Activated T-helper 2 cell treated with anti-CD3 and anti-CD28 coated beads, Interferon-gamma antibody, Interleukin-2, Interleukin-4, amounts not matched to agents 10 μg/mL and 5 μg/mL and 100 μg/mL, durations not matched to agents 14 hours and 24 hours and 36 hours (primary cell): ENCODE measurements around the gene MTOR. TPM values are rescaled to one million over a fixed set of nuclear protein-coding genes. Genes with fewer than 3 reads are reported as not detected.
"Not testable (repeated sequence)": the region's sequence is repeated elsewhere in the genome, so short reads cannot be mapped to it uniquely, and the experiment has no call there.

ENCODE experiments used
- DNase-seq: peaks from one replicate; pipeline ENCODE4 v3.0.0; 2021; ENCODE audit warnings: low spot score
- H3K27ac Mint-ChIP-seq: one replicate; pipeline ENCODE4 v1.8.0; 2021; ENCODE audit warnings: mixed read lengths
- H3K27me3 Mint-ChIP-seq: one replicate; pipeline ENCODE4 v1.8.0; 2021; ENCODE audit warnings: low read depth, mixed read lengths
- H3K36me3 Mint-ChIP-seq: one replicate; pipeline ENCODE4 v1.8.0; 2021; ENCODE audit warnings: low read depth, mixed read lengths
- H3K4me1 Mint-ChIP-seq: one replicate; pipeline ENCODE4 v1.8.0; 2021; ENCODE audit warnings: low read depth, mixed read lengths
- H3K4me3 Mint-ChIP-seq: one replicate; pipeline ENCODE4 v1.8.0; 2021; ENCODE audit warnings: low read depth, mild to moderate bottlenecking, moderate library complexity, mixed read lengths
- H3K9me3 Mint-ChIP-seq: one replicate; pipeline ENCODE4 v1.8.0; 2021; ENCODE audit warnings: mixed read lengths
- intact Hi-C: fragments of 100-400 bp; cut with micrococcal nuclease; formaldehyde crosslinking; loops from one replicate; pipeline ENCODE4 v1.15.1; 2023
- total RNA-seq: library from RNA; stranded (reverse); gene quantifications from 2 replicates; pipeline ENCODE4 v1.2.3, GENCODE V29; 2022

Gene MTOR
- total RNA-seq, 1 donor from 2014 or later = 44.5 TPM

DNA sequence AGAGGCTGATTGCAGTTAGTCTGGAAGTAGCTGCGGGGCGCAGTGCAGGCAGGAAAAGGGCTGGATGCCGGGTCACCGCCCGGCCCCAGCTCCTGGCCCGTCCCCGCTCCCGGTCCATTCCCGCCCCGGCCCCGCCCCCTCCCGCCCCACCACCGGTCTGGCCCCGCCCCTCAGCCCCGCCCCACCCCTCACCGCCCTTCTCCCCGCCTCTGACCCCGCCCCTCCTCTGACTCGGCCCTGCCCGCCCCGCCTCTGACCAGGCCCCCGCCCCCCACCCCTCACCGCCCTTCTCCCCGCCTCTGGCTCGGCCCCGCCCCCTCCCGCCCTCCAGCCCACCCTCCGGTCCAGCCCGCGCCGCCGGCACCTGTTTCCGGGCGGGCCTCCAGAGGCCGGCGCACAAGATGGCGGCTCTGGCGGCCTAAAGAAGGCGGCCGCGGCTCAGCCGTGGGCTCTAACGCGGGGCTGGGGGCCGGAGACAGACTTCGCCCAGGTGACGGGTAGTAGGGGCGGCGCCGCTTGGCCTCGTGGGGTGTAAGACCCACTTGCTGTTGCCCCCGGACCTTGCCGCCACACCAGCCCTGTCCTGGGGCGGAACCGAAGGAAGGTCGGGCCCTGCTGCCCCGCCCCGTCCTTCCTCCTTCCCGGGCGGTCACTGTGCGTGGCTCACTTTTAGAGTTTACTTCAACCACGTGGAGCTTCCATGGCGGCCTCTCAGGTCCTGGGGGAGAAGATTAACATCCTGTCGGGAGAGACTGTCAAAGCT, 10.7 kb upstream of the MTOR start, which contains the start of gene UBIAD1:
TSS of gene UBIAD1 (plus strand) at position 367 of the 763 bp plus-strand sequence. CDS start at position 701, 334 bp downstream.
- H3K36me3 Mint-ChIP-seq = peaks cover 30% of the 10 kb centered on the region
- no peaks in the 10 kb centered on the region for H3K27me3 Mint-ChIP-seq
- intact Hi-C loops = loop anchor here (1.0 to 10.0 kb wide), 3 partner anchors 11 to 662 kb away; partner anchors contain the start of genes CLCN6, MTHFR, MTOR and PLOD1
- no peaks in the 10 kb centered on the region for H3K9me3 Mint-ChIP-seq
- peak; percentile 74 for DNase-seq
- peaks cover 23% of the 10 kb centered on the region for H3K4me1 Mint-ChIP-seq
- peak within 1 kb of the TSS; percentile 92 for H3K27ac Mint-ChIP-seq
- H3K4me3 Mint-ChIP-seq = peak within 1 kb of the TSS; percentile 97

DNA sequence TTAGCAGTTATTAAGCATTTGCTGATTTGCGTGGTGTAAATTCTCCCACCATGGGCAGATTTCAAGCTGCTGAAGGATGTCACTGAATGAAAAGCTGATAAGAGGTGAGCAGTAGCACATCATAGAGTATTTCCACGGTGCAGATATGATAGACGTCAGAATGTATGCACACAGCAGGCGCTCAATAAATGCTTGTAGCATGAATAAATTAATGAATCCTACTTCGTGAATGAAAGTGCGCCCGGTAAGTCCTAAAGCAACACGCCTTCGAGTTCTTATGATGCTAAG, 10.1 kb upstream of the MTOR start:
- Mint-ChIP-seq H3K4me3 (peak overlapping the region; percentile 62), H3K4me1 (peaks cover 22% of the 10 kb centered on the region), H3K27me3 (no peaks in the 10 kb centered on the region), H3K36me3 (peaks cover 25% of the 10 kb centered on the region), H3K27ac (no peak overlapping the region), H3K9me3 (no peaks in the 10 kb centered on the region)
- intact Hi-C loops = loop anchor here (5.0 to 10.0 kb wide), 2 partner anchors 535 to 662 kb away; partner anchors contain the start of genes CLCN6, MTHFR and PLOD1
- DNase-seq = no peak

DNA sequence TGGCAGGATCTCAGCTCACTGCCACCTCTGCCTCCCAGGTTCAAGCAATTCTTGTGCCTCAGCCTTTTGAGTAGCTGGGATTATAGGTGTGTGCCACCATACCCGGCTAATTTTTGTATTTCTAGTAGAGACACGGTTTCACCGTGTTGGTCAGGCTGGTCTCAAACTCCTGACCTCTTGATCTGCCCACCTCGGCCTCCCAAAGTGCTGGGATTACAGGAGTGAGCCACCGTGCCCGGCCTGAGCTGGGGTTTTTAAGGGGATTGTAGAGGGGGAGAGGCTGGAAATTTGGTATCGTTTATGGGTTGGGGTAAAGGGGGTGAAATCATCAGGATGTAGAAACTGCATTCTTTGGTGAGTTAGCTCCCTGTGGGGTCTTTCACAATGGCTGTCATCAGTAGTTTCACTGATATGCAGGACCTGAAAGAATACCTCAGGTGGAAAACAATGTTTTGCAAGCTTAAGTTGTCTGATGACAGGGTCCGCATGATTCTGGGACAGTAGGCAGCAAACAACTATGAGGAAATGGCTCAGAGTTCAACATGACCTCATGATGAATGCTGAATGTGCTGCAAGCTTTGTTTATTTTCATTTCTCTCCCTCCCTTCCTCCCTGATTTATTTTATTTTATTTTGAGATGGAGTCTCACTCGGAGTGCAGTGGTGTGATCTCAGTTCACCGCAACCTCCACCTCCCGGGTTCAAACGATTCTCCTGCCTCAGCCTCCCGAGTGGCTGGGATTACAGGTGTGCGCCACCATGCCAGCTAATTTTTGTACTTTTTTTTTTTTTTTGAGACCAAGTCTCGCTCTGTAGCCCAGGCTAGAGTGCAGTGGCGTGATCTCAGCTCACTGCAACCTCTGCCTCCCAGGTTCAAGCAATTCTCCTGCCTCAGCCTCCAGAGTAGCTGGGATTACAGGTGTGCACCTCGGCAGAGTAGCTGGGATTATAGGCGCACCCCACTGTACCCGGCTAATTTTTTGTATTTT, 5.3 kb upstream of the MTOR start:
- H3K4me3 Mint-ChIP-seq, H3K27me3 Mint-ChIP-seq, H3K4me1 Mint-ChIP-seq, H3K9me3 Mint-ChIP-seq, H3K27ac Mint-ChIP-seq, H3K36me3 Mint-ChIP-seq, intact Hi-C loops, DNase-seq: not testable (repeated sequence)

DNA sequence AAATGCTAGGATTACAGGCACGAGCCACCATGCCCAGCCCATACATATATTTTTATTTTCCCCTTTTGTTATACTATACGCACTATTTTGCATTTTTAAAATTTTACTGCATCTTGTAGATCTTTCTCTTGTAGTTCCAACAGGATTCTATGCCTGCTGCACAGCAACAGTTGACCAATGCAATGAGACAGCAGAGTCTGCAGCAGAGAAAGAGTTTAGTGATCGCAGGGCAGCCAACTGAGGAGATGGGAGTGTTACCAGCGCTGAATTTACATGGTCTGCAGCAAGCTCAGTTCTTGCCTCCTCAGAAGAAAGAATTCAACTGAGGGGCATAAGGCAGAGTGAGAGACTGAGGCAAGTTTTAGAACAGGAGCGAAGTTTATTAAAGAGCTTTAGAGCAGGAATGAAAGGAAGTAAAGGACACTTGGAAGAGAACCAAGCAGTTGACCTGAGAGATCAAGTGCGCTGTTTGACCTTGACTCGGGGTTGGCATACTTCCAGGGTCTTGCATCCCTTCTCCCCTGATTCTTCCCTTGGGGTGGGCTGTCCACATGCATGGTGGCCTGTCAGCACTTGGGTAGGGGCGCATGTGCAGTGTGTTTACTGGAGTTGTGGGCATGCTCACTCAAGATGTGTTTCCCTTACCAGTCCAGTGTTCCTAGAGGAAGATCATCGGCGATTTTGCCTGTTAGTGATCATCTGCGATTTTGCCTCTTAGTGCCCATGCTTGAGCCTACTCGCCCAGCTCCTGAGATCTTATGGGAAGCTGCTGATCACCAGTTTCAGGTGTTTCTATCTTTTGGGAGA, 4.1 kb upstream of the MTOR start:
- peaks cover 8% of the 10 kb centered on the region for H3K4me1 Mint-ChIP-seq
- no peaks in the 10 kb centered on the region for H3K27me3 Mint-ChIP-seq
- H3K9me3 Mint-ChIP-seq = no peaks in the 10 kb centered on the region
- DNase-seq = no peak
- H3K4me3 Mint-ChIP-seq = no peak overlapping the region
- intact Hi-C loops = no loop called here
- no peak overlapping the region for H3K27ac Mint-ChIP-seq
- peaks cover 3% of the 10 kb centered on the region for H3K36me3 Mint-ChIP-seq

DNA sequence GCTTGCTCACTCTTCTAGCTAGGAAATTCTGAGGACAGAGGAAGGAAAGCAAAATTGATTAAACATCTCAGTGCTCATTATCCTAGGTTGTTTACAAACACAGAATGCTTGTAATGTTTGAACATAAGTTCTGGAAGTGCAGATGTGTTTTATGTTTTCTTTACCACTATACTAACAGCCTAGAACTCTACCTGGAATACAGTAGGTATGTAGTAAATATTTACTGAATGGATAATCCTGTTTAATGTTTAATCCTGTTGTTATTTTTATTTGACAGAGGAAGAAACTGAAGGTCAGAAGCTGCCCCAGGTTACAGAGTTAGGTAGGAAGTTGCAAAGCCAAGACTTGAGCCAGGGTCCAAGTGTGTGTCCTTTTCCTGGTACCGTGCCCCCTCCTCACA, 6.1 kb downstream of the MTOR start:
- H3K36me3 Mint-ChIP-seq = peaks cover 63% of the 10 kb centered on the region

DNA sequence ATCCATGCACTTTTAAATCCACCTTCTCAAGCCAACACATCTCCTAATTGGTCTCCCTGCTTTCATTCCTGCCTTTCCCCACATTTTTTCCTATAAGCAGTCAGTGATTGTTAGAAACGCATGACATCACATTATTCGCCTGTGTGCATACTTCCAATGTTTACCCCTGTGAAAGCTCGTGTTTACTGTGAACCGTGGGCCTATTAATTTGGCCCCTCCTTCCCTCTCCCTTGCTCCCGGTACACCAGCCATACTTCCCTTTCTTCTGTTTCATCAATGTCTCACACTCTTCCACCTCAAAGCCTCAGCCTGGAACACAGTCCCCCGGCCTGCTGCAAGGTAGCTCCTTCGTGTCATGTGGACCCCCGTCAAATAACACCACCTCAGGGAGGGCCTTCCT, 9.1 kb downstream of the MTOR start:
- no peak for DNase-seq
- Mint-ChIP-seq H3K27me3 (no peaks in the 10 kb centered on the region), H3K36me3 (peaks cover 61% of the 10 kb centered on the region), H3K4me3 (no peak overlapping the region), H3K4me1 (no peaks in the 10 kb centered on the region), H3K9me3 (no peaks in the 10 kb centered on the region), H3K27ac (no peak overlapping the region)
- intact Hi-C loops = no loop called here

More for the DNA sequence above, 6.1 kb downstream of the MTOR start:
- intact Hi-C loops = no loop called here
- peaks cover 1% of the 10 kb centered on the region for H3K4me1 Mint-ChIP-seq
- no peak for DNase-seq
- H3K27me3 Mint-ChIP-seq = no peaks in the 10 kb centered on the region
- no peak overlapping the region for H3K27ac Mint-ChIP-seq
- H3K9me3 Mint-ChIP-seq = no peaks in the 10 kb centered on the region
- no peak overlapping the region for H3K4me3 Mint-ChIP-seq

DNA sequence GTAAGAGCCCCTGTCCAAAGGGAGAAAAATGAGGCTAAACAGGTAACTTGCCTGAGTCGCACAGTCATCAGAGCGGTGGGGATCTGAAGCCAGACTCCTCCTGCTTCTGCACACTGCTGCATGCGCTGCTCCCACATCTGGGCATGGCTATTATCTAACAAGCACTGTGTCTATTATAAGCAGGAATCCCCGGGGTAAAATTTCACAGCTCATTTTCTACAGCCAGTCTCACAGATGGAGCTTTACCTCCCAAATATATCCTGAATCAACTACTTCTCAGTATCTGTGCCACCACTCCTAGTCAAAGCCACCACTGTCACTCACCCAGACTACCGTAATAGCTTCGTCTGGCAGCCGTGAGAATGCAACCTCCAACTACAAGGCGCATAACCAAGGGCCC, 9.8 kb downstream of the MTOR start:
- DNase-seq = no peak
- Mint-ChIP-seq H3K9me3 (no peaks in the 10 kb centered on the region), H3K27me3 (no peaks in the 10 kb centered on the region), H3K4me1 (no peaks in the 10 kb centered on the region), H3K4me3 (no peak overlapping the region), H3K36me3 (peaks cover 60% of the 10 kb centered on the region), H3K27ac (no peak overlapping the region)
- intact Hi-C loops = no loop called here

DNA sequence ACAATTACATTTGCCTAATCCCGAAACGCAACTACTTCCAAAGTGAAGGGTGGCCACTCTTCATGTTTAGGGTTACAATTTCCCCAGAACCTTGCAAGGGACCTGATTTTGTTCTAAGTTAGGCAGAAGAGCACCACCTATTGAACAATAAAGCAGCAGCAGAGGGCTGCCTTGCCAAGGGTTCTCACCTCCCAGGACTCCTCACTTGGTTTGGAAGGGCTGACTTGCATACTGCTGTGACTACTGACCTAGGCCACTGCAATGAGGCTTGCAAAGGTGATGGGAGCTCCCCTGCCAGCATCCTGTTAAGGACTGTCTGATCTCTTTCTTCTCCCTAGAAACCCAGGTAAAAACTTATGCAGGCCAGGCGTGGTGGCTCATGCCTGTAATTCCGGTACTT, 14.2 kb downstream of the MTOR start:
- Mint-ChIP-seq H3K4me3 (no peak overlapping the region), H3K27me3 (no peaks in the 10 kb centered on the region), H3K36me3 (peaks cover 56% of the 10 kb centered on the region), H3K27ac (no peak overlapping the region), H3K4me1 (no peaks in the 10 kb centered on the region), H3K9me3 (no peaks in the 10 kb centered on the region)
- intact Hi-C loops = no loop called here
- no peak for DNase-seq

DNA sequence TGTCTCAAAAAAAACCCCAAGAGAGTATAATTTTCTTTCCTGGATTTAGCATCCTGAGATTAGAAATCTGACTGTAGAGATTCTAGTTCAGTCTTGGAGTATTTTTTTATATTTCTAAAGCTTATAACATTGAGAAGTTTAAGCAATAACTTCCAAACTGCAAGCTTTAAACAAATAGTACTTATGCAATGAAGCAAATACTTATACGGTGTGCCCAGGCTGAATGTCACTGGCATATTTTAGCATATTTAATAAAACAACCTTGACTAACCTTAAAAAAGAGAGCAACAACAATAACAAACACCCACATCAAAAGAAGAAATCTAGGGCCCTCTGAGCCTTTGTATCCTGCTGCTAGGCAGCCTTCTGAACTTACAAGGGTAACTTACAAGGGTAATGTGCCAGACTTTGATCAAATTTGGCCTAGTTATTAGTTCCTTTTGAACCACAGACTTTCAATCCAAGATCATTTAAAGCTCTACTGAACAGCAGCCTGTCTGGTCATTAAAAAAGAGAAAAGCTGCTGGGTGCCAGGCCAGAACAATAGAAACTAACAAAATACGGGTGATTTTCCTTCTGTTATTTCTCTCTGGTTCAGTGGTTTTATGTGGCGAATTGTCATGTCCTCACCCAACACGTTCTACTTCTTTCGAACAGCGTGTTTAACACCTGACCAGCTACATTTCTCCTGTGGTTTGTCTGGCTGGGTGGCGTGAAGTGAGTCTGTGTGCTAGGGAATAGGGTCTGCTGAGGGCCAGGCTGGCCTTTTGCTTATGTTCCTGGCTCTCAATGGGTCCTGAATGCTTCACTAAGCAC, 16.2 kb downstream of the MTOR start:
- H3K9me3 Mint-ChIP-seq = no peaks in the 10 kb centered on the region
- H3K4me1 Mint-ChIP-seq = peaks cover 3% of the 10 kb centered on the region
- intact Hi-C loops = no loop called here
- DNase-seq = no peak
- H3K4me3 Mint-ChIP-seq = no peak overlapping the region
- no peak overlapping the region for H3K27ac Mint-ChIP-seq
- H3K27me3 Mint-ChIP-seq = no peaks in the 10 kb centered on the region
- peaks cover 53% of the 10 kb centered on the region for H3K36me3 Mint-ChIP-seq

DNA sequence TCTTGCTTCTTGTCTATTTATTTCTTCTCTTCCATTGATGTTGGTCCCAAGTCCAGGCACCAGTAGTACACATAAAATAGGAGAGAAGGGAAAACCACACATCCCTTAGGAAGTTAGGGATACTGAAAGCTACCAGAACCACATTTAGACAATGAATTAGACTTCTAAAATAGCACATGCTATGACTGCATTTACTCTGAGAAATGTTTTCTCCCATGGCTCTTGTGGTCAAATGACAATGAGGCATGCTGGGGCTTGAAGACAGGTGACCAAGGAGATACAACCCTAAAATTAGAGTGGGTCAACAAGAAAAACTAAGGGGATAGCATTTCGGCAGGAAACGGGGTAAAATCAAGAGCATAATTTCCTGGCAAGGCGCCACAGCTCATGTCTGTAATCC, 17.1 kb downstream of the MTOR start:
- intact Hi-C loops = no loop called here
- Mint-ChIP-seq H3K36me3 (peaks cover 52% of the 10 kb centered on the region), H3K27ac (no peak overlapping the region), H3K4me1 (peaks cover 3% of the 10 kb centered on the region), H3K4me3 (no peak overlapping the region), H3K27me3 (no peaks in the 10 kb centered on the region), H3K9me3 (no peaks in the 10 kb centered on the region)
- DNase-seq = no peak

DNA sequence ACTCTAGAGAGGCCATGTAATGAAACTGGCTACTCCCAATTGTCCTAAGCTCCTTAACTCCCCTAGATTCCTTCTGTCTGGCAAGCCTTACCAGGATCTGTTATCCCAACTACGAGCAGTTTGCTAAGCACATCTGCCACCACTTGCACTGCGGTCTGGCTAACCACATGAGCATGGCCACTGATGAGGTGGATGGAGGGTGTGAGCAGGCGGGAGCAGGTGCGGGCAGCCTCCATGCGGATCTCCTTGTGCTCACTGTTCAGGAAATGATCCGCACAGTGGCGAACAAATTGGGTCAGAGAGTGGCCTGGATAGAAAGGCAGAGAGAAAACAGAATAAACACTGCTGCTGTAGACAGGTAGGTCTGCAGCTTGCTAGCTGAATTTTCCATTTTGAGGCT, 24.0 kb downstream of the MTOR start:
- intact Hi-C loops = no loop called here
- no peak for DNase-seq
- H3K4me3 Mint-ChIP-seq = no peak overlapping the region
- H3K27ac Mint-ChIP-seq = no peak overlapping the region
- peaks cover 8% of the 10 kb centered on the region for H3K4me1 Mint-ChIP-seq
- no peaks in the 10 kb centered on the region for H3K27me3 Mint-ChIP-seq
- H3K36me3 Mint-ChIP-seq = peaks cover 68% of the 10 kb centered on the region
- H3K9me3 Mint-ChIP-seq = no peaks in the 10 kb centered on the region

DNA sequence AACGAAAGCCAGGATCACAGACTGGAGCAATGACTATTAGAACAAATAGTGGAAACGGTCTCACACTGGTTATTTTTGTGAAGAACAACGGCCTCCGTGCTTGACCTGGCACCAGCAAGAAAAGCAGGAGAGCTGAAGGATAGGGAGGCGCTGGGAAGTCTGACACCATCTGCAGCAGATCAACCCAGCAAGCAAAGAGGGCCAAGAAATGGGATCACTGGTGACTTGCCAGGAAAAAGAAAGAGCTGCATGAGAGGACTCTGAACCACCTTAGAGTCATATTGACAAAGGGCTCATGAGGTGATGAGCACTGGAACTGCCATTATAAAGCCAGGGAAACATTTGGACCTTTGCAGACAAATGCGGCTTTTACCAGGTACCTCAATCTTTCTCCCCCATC, 25.0 kb downstream of the MTOR start:
- H3K9me3 Mint-ChIP-seq = no peaks in the 10 kb centered on the region
- DNase-seq = no peak
- no peak overlapping the region for H3K4me3 Mint-ChIP-seq
- intact Hi-C loops = no loop called here
- H3K4me1 Mint-ChIP-seq = peaks cover 8% of the 10 kb centered on the region
- no peak overlapping the region for H3K27ac Mint-ChIP-seq
- peaks cover 71% of the 10 kb centered on the region for H3K36me3 Mint-ChIP-seq
- H3K27me3 Mint-ChIP-seq = no peaks in the 10 kb centered on the region
